ELF-1 (cell line): ENCODE data around the gene PTTG1IP2.
"Not testable (repeated sequence)": the region's sequence is repeated elsewhere in the genome, so short reads cannot be mapped to it uniquely, and the experiment has no call there.

Source experiments
- DNase-seq: peaks from one replicate; pipeline ENCODE4 v3.0.0-alpha.2; 2016; ENCODE audit warnings: low read depth, low spot score

The PTTG1IP2 gene

GRCh38 chr7:90469554-90469953 is at the start of gene PTTG1IP2:
PTTG1IP2 (plus strand) TSS chr7:90469639; CDS start chr7:90469787, 148 bp downstream.
- no peak for DNase-seq

- DNase-seq: no peak
Observed at GRCh38 chr7:90421651-90422050, 47.8 kb upstream of the PTTG1IP2 start.

- no peak for DNase-seq
Observed at GRCh38 chr7:90424720-90425119, 44.7 kb upstream of the PTTG1IP2 start.

GRCh38 chr7:90425376-90425775 is 44.1 kb upstream of the PTTG1IP2 start:
- DNase-seq: no peak

- peak; percentile 83 for DNase-seq
Observed at GRCh38 chr7:90430614-90431460, 38.6 kb upstream of the PTTG1IP2 start.

GRCh38 chr7:90432752-90433151 is 36.7 kb upstream of the PTTG1IP2 start:
- no peak for DNase-seq

- DNase-seq: no peak
Observed at GRCh38 chr7:90433221-90433620, 36.2 kb upstream of the PTTG1IP2 start.

- no peak for DNase-seq
Observed at GRCh38 chr7:90445633-90446032, 23.8 kb upstream of the PTTG1IP2 start.

- no peak for DNase-seq
Observed at GRCh38 chr7:90446137-90446899, 23.1 kb upstream of the PTTG1IP2 start.

GRCh38 chr7:90453259-90453891 is 16.1 kb upstream of the PTTG1IP2 start:
- DNase-seq: no peak

- no peak for DNase-seq
Observed at GRCh38 chr7:90453931-90454330, 15.5 kb upstream of the PTTG1IP2 start.

- DNase-seq: no peak
Observed at GRCh38 chr7:90455163-90456030, 14.0 kb upstream of the PTTG1IP2 start.

- no peak for DNase-seq
Observed at GRCh38 chr7:90458104-90458503, 11.3 kb upstream of the PTTG1IP2 start.

GRCh38 chr7:90459888-90460287 is 9.6 kb upstream of the PTTG1IP2 start:
- DNase-seq: no peak

GRCh38 chr7:90461219-90461618 is 8.2 kb upstream of the PTTG1IP2 start:
- no peak for DNase-seq

- not testable (repeated sequence) for DNase-seq
Observed at GRCh38 chr7:90463151-90463628, 6.2 kb upstream of the PTTG1IP2 start.

GRCh38 chr7:90465816-90466215 is 3.6 kb upstream of the PTTG1IP2 start:
- no peak for DNase-seq

GRCh38 chr7:90472805-90473540 is 3.5 kb downstream of the PTTG1IP2 start:
- DNase-seq: no peak

GRCh38 chr7:90473814-90474213 is 4.4 kb downstream of the PTTG1IP2 start:
- DNase-seq: no peak
